K562 (cell line): ENCODE measurements around the gene TNK2. TPM values are rescaled to one million over a fixed set of nuclear protein-coding genes. Genes with fewer than 3 reads are reported as not detected.

Experiments used
- CBX5 ChIP-seq: IDR thresholded peaks from 2 replicates; pipeline ENCODE4 v1.6.1; 2014; ENCODE audit warnings: low read depth, borderline replicate concordance
- MYNN ChIP-seq, 2 experiments: sonication (generic); formaldehyde crosslinking in 1 of 2; IDR thresholded peaks; 2 replicates each; pipeline versions ENCODE4 v1.5.0 to v1.6.1; 2016 to 2020; ENCODE audit warnings: antibody characterized with exemption in 1 of 2, missing genetic modification reagents in 1 of 2
- PCBP2 ChIP-seq: fragments of 200-400 bp; formaldehyde crosslinking; IDR thresholded peaks from 2 replicates; pipeline ENCODE4 v1.6.1; 2018; ENCODE audit warnings: low read length, low read depth, mild to moderate bottlenecking, moderate library complexity; ENCODE audit not compliant: poor library complexity, severe bottlenecking
- SOX6 ChIP-seq: fragments of 450-650 bp; IDR thresholded peaks from 2 replicates; pipeline ENCODE4 v1.6.1; 2014; ENCODE audit warnings: mild to moderate bottlenecking
- SRSF9 ChIP-seq: fragments of 200-400 bp; formaldehyde crosslinking; IDR thresholded peaks from 2 replicates; pipeline ENCODE4 v1.6.1; 2017; ENCODE audit warnings: low read depth, low read length, borderline replicate concordance
- YBX1 ChIP-seq: fragments of 450-650 bp; IDR thresholded peaks from 2 replicates; pipeline ENCODE4 v1.7.1; 2016; ENCODE audit warnings: mild to moderate bottlenecking
- ZNF551 ChIP-seq: fragments of 250-450 bp; sonication (Bioruptor Pico); IDR thresholded peaks from 2 replicates; pipeline ENCODE4 v1.5.0; 2021; ENCODE audit warnings: mild to moderate bottlenecking, moderate library complexity
- ZNF696 ChIP-seq: fragments of 250-450 bp; sonication (Bioruptor Pico); conservative IDR thresholded peaks from 2 replicates; pipeline ENCODE4 v1.4.0; 2020; ENCODE audit warnings: mild to moderate bottlenecking, moderate library complexity
- polyA plus RNA-seq, 8 experiments: library from polyadenylated mRNA; depleted of rRNA in 4 of 8; stranded (reverse) in 5 of 8; unstranded in 3 of 8; fragments of >200 nt; fragmentation: Nextera tagmentation in 2 of 8; fragmentation: Illumina TruSeq in 1 of 8; extraction: Ambion mirVana in 2 of 8; extraction: Trizol in 1 of 8; gene quantifications; 2 replicates each; pipeline versions ENCODE4 v1.2.1 to v1.2.3, GENCODE V29; 2011 to 2014; ENCODE audit warnings: inconsistent platforms in 1 of 8, missing spikeins in 1 of 8
- total RNA-seq, 7 experiments: library from RNA; depleted of rRNA in 6 of 7; stranded (reverse); fragments of >200 nt in 6 of 7; fragmentation: Illumina TruSeq in 2 of 7; extraction: Trizol in 2 of 7; gene quantifications; 2 replicates each; pipeline versions ENCODE4 v1.2.1 to v1.2.3, GENCODE V29; 2011 to 2021; ENCODE audit warnings: low replicate concordance in 1 of 7
- TF ChIP-seq, protein P1 (sequence below), 2 experiments: fragments of 450-650 bp in 1 of 2; sonication (generic) in 1 of 2; formaldehyde crosslinking in 1 of 2; IDR thresholded peaks in 1 of 2; conservative IDR thresholded peaks in 1 of 2; 2 replicates each; pipeline versions ENCODE4 v1.6.1 to v1.8.1; 2016 to 2023; ENCODE audit warnings: mild to moderate bottlenecking in 2 of 2, moderate library complexity in 2 of 2, inconsistent platforms in 1 of 2, missing genetic modification reagents in 1 of 2

The TNK2 gene
- total and polyA plus RNA-seq, 9 of the 15 experiments (the other 6 are each of a cell fraction or from before 2014, with no cell fraction given), result 0.03 to 33.8 (median 6.5) TPM

DNA sequence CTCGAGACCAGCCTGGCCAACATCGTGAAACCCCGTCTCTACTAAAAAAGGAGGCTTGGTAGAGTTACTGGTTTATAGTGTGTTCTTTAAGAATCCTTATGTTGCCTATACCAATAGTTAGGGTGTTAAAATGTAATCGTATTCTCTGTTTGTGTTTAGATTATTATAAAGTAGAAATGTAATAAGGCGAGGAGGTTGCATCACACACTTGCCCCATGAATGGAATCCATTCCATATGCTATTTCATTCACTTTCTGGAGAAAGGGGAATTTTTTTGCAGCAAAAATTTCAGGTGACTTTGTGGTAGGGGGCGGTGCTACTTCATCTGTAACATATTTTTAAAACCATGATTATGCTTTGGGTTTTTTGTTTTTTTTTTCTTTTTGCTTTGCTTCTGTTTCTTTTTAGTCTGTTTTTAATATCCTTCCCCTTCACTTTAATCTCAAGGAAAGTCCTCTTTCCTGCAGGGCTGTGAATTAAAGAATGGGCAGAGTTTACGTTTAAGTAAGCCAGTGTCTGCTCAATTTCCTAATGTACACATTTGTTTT lies 63.6 kb downstream of the TNK2 start (continued):
- TF ChIP-seq ZNF551 (CRISPR knock-in tag) (no peak), MYNN (IDR thresholded peaks at IDR 0.05) (no peak), MYNN (CRISPR knock-in tag; IDR thresholded peaks at IDR 0.05) (no peak), SOX6 (no peak), SRSF9 (no peak), YBX1 (no peak), PCBP2 (no peak), CBX5 (no peak), ZNF696 (CRISPR knock-in tag) (no peak)
- TF ChIP-seq, protein P1, sequence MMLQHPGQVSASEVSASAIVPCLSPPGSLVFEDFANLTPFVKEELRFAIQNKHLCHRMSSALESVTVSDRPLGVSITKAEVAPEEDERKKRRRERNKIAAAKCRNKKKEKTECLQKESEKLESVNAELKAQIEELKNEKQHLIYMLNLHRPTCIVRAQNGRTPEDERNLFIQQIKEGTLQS (IDR thresholded peaks at IDR 0.05), result peak; percentile 57; the same call in 1 of the 2 replicates
- TF ChIP-seq, protein P1 (CRISPR knock-in tag; conservative IDR thresholded peaks at IDR 0.05), result no peak
